GM12865 (cell line): ENCODE data around the gene DLST.

Experiments
- DNase-seq: peaks from one replicate; pipeline ENCODE4 v3.0.0; 2010; ENCODE audit warnings: low read depth
- H3K4me3 ChIP-seq: 2 replicates; pipeline ENCODE4 v1.5.1; 2011; ENCODE audit warnings: mild to moderate bottlenecking, low read depth, low read length, control low read depth
- CTCF ChIP-seq: IDR thresholded peaks from 2 replicates; pipeline ENCODE4 v1.5.1; 2011; ENCODE audit warnings: low read length, control low read depth, low read depth, inconsistent platforms; ENCODE audit not compliant: insufficient read depth; ENCODE audit errors: missing control alignments

Gene DLST

DNA sequence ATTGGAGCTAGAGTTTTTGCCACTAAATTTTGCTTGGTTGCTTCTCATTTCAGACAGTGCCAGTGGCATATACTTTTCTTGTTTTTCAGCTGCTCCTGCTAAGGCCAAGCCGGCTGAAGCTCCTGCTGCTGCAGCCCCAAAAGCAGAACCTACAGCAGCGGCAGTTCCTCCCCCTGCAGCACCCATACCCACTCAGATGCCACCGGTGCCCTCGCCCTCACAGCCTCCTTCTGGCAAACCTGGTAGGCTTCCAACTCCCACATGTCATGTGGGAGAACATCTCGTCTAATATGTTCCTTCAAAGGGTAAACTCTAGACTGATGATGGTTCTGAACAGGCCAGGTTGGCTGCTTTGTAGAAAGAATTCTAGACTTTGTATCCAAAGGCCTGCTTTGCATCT, 11.0 kb downstream of the DLST start:
- no peak overlapping the region for H3K4me3 ChIP-seq
- TF ChIP-seq CTCF = no peak
- no peak for DNase-seq

DNA sequence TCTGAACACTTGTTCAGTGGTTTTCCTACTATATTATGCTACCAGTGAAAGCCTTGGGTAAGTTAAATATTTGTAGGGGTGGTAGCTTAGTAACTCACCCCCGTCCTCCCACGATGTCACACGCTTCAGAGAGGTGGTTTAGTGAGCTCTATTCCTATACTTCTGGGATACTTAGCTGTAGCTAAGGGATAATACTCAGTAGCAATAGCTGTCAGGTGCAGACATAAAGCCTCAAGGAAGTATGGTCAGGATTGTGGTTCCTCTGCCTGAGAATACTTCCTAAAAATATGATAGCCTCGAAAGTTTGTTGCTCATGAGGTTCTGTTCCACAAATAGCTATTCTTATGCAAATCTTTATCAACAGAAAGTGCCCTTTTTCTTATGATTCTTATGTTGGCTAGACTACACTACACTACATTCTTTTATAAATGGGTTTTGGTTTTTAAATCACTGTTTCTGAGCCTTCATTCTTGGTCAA, 11.9 kb downstream of the DLST start:
- H3K4me3 ChIP-seq = peak overlapping the region; percentile 2; the same call in 1 of the 2 replicates
- TF ChIP-seq CTCF = no peak
- peak; percentile 44 for DNase-seq

GRCh38 chr14:74896400-74896799, 14.7 kb downstream of the DLST start:
- H3K4me3 ChIP-seq = no peak overlapping the region
- TF ChIP-seq CTCF = no peak
- no peak for DNase-seq

- no peak for TF ChIP-seq CTCF
Observed at GRCh38 chr14:74897642-74898041, 15.9 kb downstream of the DLST start.

DNA sequence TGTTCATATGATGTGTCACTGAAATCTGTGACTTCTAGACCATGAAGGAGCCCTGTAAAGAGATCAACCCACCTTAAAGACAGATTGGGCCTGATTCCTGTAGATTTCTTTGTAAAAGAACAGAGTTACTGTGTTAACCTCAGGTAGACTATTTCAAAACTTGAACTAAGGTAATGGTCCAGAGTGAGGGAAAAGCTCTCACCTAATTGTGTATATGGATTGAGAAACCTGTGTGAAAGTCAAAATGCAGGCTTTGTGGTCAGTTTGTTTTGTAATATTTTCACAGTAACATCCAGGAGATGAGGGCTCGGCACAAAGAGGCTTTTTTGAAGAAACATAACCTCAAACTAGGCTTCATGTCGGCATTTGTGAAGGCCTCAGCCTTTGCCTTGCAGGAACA, 16.4 kb downstream of the DLST start:
- no peak for DNase-seq
- no peak overlapping the region for H3K4me3 ChIP-seq
- TF ChIP-seq CTCF = no peak

More at GRCh38 chr14:74897642-74898041, 15.9 kb downstream of the DLST start:
- no peak for DNase-seq
- H3K4me3 ChIP-seq = no peak overlapping the region

DNA sequence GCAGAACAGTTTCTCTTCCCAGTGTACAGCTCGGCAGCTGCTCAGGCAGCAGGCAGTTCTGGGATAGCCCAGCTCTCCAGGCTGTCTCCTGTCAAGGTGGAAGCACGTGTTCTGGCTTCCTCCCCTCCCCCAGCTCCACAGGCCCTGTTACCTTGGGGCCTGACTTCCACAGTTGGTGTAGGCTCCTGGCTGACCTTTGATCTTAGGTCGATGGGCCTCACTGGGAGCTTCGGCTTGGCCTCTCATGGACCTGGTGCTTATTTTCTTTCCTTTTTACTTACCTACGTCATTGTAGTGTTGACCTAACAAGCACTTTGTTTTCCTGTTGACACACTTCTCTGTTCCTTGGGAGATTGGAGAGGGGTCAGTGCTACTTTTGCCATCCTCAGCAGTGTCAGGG, 17.0 kb downstream of the DLST start:
- TF ChIP-seq CTCF = no peak
- DNase-seq = no peak
- H3K4me3 ChIP-seq = no peak overlapping the region

DNA sequence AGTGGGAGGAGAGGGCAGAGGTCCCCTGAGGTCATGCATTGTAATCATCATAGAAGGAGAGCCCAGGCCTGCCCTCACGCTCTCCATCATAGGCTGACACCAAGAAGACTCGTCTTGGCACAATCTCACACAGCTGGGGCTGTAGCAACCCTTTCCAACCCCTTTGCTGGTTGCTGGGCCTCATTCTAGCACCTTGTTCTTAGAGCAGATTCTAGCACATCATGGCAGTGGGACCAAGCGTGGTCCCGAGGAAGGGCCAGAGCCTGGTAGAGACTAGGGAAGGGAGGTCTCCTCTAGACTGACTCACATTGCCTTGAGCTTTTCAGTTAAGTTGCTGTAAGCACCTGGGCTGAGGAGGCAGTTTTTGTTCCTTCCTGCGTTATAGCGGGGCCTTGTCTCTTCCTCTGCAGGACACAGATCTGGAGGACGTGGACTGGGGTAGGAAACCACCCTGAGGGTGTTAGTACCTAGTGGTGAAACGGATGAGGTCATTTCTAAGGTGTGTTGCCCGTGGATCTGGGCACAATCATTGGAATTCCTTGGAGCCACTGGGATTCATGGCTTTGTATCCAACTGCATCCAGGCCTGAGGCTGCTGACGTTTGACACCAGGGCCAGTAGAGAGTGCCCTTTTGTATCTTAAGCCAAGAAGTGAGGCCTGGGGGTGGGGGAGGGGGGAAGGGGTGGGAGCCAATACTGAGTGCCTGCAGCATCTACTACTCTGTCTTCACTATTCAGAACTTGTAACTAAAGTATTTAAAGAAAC, 21.4 kb downstream of the DLST start:
- DNase-seq = no peak
- H3K4me3 ChIP-seq = no peak overlapping the region
- TF ChIP-seq CTCF = no peak
